CD14-positive monocyte (primary cell): ENCODE results near the gene RHOF. TPM values are rescaled to one million over a fixed set of nuclear protein-coding genes. Genes with fewer than 3 reads are reported as not detected.

Experiments
- DNase-seq, 3 donors: peaks; one replicate each; pipeline ENCODE4 v3.0.0-alpha.2; 2011 to 2022
- H2AFZ ChIP-seq: 2 replicates; pipeline ENCODE4 v1.6.0; 2012; ENCODE audit warnings: mild to moderate bottlenecking, low read depth, low read length, inconsistent platforms; ENCODE audit not compliant: insufficient read depth, poor library complexity, severe bottlenecking
- H3K27ac ChIP-seq, 2 donors: 1 replicate in 1 of 2; 2 replicates in 1 of 2; pipeline ENCODE4 v1.5.1; 2012 to 2013; ENCODE audit warnings: low read length in 2 of 2, control low read depth in 1 of 2, inconsistent platforms in 1 of 2, low read depth in 1 of 2, mild to moderate bottlenecking in 1 of 2
- H3K27me3 ChIP-seq, 2 donors: one replicate each; pipeline versions ENCODE4 v1.6.0 to v1.6.1; 2011 to 2013; ENCODE audit warnings: low read length in 2 of 2; ENCODE audit not compliant: control insufficient read depth in 2 of 2, insufficient read depth in 2 of 2
- H3K36me3 ChIP-seq, 2 donors: replicated peaks in 1 of 2; 1 replicate in 1 of 2; 2 replicates in 1 of 2; pipeline versions ENCODE4 v1.5.1 to v1.6.1; 2012 to 2013; ENCODE audit warnings: low read length in 2 of 2, control low read depth in 1 of 2, inconsistent platforms in 1 of 2, mild to moderate bottlenecking in 1 of 2; ENCODE audit not compliant: insufficient read depth in 2 of 2, control insufficient read depth in 1 of 2
- H3K4me1 ChIP-seq, 2 donors: 1 replicate in 1 of 2; 2 replicates in 1 of 2; pipeline versions ENCODE4 v1.5.1 to v1.6.1; 2012 to 2013; ENCODE audit warnings: low read length in 2 of 2, control low read depth in 1 of 2, inconsistent platforms in 1 of 2, mild to moderate bottlenecking in 1 of 2, moderate library complexity in 1 of 2; ENCODE audit not compliant: insufficient read depth in 2 of 2, control insufficient read depth in 1 of 2
- H3K4me2 ChIP-seq: replicated peaks from 2 replicates; pipeline ENCODE3; 2012; ENCODE audit warnings: low read length, moderate library complexity, mild to moderate bottlenecking; ENCODE audit not compliant: poor library complexity, severe bottlenecking; ENCODE audit errors: extremely low read depth
- H3K4me3 ChIP-seq, 3 experiments: fragments of 200-600 bp in 1 of 3; sonication (generic) in 1 of 3; replicated peaks in 1 of 3; 1 replicate in 2 of 3; 2 replicates in 1 of 3; pipeline ENCODE4 v1.5.1; 2011 to 2013; ENCODE audit warnings: low read length in 3 of 3, mild to moderate bottlenecking in 3 of 3, control low read depth in 2 of 3, low read depth in 2 of 3, inconsistent platforms in 1 of 3, moderate library complexity in 1 of 3
- H3K79me2 ChIP-seq: 2 replicates; pipeline ENCODE4 v1.6.0; 2012; ENCODE audit warnings: mild to moderate bottlenecking, control low read depth, inconsistent platforms, low read length, moderate library complexity; ENCODE audit not compliant: insufficient read depth
- H3K9ac ChIP-seq: 2 replicates; pipeline ENCODE4 v1.6.0; 2017; ENCODE audit warnings: low read length, mild to moderate bottlenecking; ENCODE audit not compliant: insufficient read depth, poor library complexity, severe bottlenecking
- H3K9me3 ChIP-seq, 2 donors: replicated peaks in 1 of 2; 1 replicate in 1 of 2; 2 replicates in 1 of 2; pipeline versions ENCODE4 v1.5.1 to v1.6.1; 2012 to 2013; ENCODE audit warnings: low read length in 2 of 2, control low read depth in 1 of 2; ENCODE audit not compliant: control insufficient read depth in 1 of 2, insufficient read depth in 1 of 2
- H4K20me1 ChIP-seq: 2 replicates; pipeline ENCODE4 v1.6.0; 2012; ENCODE audit warnings: mild to moderate bottlenecking, low read length, control low read depth, moderate library complexity; ENCODE audit not compliant: insufficient read depth
- H3K27ac Mint-ChIP-seq, 7 donors: one replicate each; pipeline ENCODE4 v1.8.0; 2020; ENCODE audit warnings: mild to moderate bottlenecking in 7 of 7, mixed read lengths in 7 of 7, moderate library complexity in 6 of 7, inconsistent platforms in 2 of 7
- H3K27me3 Mint-ChIP-seq, 3 donors: one replicate each; pipeline ENCODE4 v1.8.0; 2021 to 2022; ENCODE audit warnings: low read depth in 3 of 3, mild to moderate bottlenecking in 3 of 3, mixed read lengths in 3 of 3, moderate library complexity in 3 of 3, inconsistent platforms in 1 of 3
- H3K36me3 Mint-ChIP-seq, 2 donors: one replicate each; pipeline ENCODE4 v1.8.0; 2020; ENCODE audit warnings: mixed read lengths in 2 of 2, inconsistent platforms in 1 of 2, mild to moderate bottlenecking in 1 of 2
- H3K4me1 Mint-ChIP-seq: one replicate; pipeline ENCODE4 v1.8.0; 2020; ENCODE audit warnings: mild to moderate bottlenecking, mixed read lengths
- H3K4me3 Mint-ChIP-seq, 2 donors: one replicate each; pipeline ENCODE4 v1.8.0; 2020; ENCODE audit warnings: mild to moderate bottlenecking in 2 of 2, mixed read lengths in 2 of 2, moderate library complexity in 1 of 2
- H3K9me3 Mint-ChIP-seq, 7 donors: one replicate each; pipeline ENCODE4 v1.8.0; 2020 to 2022; ENCODE audit warnings: mixed read lengths in 7 of 7, mild to moderate bottlenecking in 6 of 7, moderate library complexity in 6 of 7, inconsistent platforms in 2 of 7
- CTCF ChIP-seq: fragments of 200-600 bp; IDR thresholded peaks from one replicate; pipeline ENCODE4 v1.8.0; 2022; ENCODE audit warnings: antibody characterized with exemption, mild to moderate bottlenecking
- WGBS: methylation state at CpG from one replicate; pipeline ENCODE4 v1.1.5; 2013; ENCODE audit warnings: missing lambda C conversion rate; ENCODE audit not compliant: insufficient coverage; 5-methylcytosine and 5-hydroxymethylcytosine counted together
- intact Hi-C, 2 donors: fragments of 100-400 bp; cut with micrococcal nuclease; formaldehyde crosslinking; loops; one replicate each; pipeline versions ENCODE4 v1.15.0 to v1.15.1; 2023
- polyA plus RNA-seq, 3 donors: library from polyadenylated mRNA; depleted of rRNA in 1 of 3; unstranded in 2 of 3; stranded (reverse) in 1 of 3; fragments of 300-500 nt in 2 of 3; fragments of >200 nt in 1 of 3; fragmentation: Illumina TruSeq in 2 of 3; gene quantifications; 1 replicate in 2 of 3; 2 replicates in 1 of 3; pipeline ENCODE4 v1.2.3, GENCODE V29; 2012 to 2021

Gene RHOF
- polyA plus RNA-seq, 3 donors = 7.1 to 25.9 (median 13.6) TPM

- intact Hi-C loops = no loop called here
- Histone ChIP-seq H3K79me2 (peaks cover 47% of the 10 kb centered on the region), H4K20me1 (peaks cover 93% of the 10 kb centered on the region), H3K4me3 (no peak overlapping the region), H3K36me3 (peaks cover 77 to 94% of the 10 kb centered on the region in 2 donors), H3K9ac (no peak overlapping the region), H2AFZ (no peak overlapping the region), H3K4me1 (no peaks in the 10 kb centered on the region), H3K4me2 (no peak overlapping the region), H3K27ac (no peak overlapping the region), H3K9me3 (no peaks in the 10 kb centered on the region), H3K27me3 (no peaks in the 10 kb centered on the region)
- H3K27me3 Mint-ChIP-seq = peaks cover 0 to 3% (median 0%) of the 10 kb centered on the region in 3 donors
- no peak for DNase-seq
- WGBS = 97% methylated on average over 29 of the region's 39 CpGs
- no peak overlapping the region for H3K4me3 Mint-ChIP-seq
- peak overlapping the region in 1 of 7 donors; percentile 68 for H3K27ac Mint-ChIP-seq
- no peaks in the 10 kb centered on the region for H3K9me3 Mint-ChIP-seq
- TF ChIP-seq CTCF = no peak
- H3K36me3 Mint-ChIP-seq = peaks cover 66 to 97% of the 10 kb centered on the region in 2 donors
- no peaks in the 10 kb centered on the region for H3K4me1 Mint-ChIP-seq
Observed at GRCh38 chr12:121822393-121823100, 29.1 kb upstream of the RHOF start.

- DNase-seq = no peak
- H3K9me3 Mint-ChIP-seq = no peaks in the 10 kb centered on the region
- H3K4me3 Mint-ChIP-seq = no peak overlapping the region
- intact Hi-C loops = no loop called here
- H3K36me3 Mint-ChIP-seq = peaks cover 69 to 97% of the 10 kb centered on the region in 2 donors
- no peak overlapping the region for H3K4me3 ChIP-seq
- peak overlapping the region in 1 of 7 donors; percentile 11 for H3K27ac Mint-ChIP-seq
- H3K27ac ChIP-seq = no peak overlapping the region
- no peak overlapping the region for H3K4me2 ChIP-seq
- H3K9me3 ChIP-seq = no peaks in the 10 kb centered on the region
- H2AFZ ChIP-seq = no peak overlapping the region
- WGBS = 96% methylated on average over 6 of the region's 7 CpGs
- H3K9ac ChIP-seq = no peak overlapping the region
- no peaks in the 10 kb centered on the region for H3K27me3 ChIP-seq
- no peaks in the 10 kb centered on the region for H3K27me3 Mint-ChIP-seq
- H3K4me1 Mint-ChIP-seq = no peaks in the 10 kb centered on the region
- H3K79me2 ChIP-seq = peaks cover 65% of the 10 kb centered on the region
- H3K36me3 ChIP-seq = peaks cover 82 to 96% of the 10 kb centered on the region in 2 donors
- H3K4me1 ChIP-seq = no peaks in the 10 kb centered on the region
- H4K20me1 ChIP-seq = peaks cover 92% of the 10 kb centered on the region
- TF ChIP-seq CTCF = no peak
Observed at GRCh38 chr12:121820056-121820455, 26.6 kb upstream of the RHOF start.
